ENCODE measurements around the gene ARHGEF7. TPM values are rescaled to one million over a fixed set of nuclear protein-coding genes. Genes with fewer than 3 reads are reported as not detected.

ARHGEF7 gene
- total RNA-seq, 2 experiments from 2014 or later: 39.5 to 51.3 TPM

DNA sequence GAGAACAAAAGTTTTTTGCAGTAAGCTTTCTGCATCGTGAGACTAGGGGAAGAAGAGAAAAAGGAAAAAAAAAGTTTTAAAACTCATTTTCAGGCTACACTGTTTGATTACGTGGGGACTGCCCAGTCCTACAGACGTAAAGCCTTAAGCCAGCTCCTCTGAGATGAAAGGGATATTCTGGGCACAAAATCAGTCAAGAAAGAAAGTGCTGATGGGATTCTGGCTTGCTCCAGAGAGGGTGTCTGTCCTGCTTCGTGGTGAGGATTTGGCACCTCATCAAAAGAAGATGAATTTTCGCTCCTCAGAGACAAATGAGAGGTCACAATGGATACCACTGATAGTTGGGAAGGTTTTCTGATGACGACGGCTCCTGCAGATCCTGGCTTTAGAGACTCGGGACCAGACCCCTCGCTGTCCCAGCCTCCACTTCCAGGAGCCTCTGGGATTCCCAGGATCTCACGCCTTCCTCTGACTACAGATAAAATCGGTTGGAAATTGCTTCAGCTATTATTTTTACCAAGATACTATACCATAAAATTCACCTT, 215.0 kb downstream of the ARHGEF7 start:
- no peak for TF ChIP-seq EZH2phosphoT487 (IDR thresholded peaks at IDR 0.05; ENCODE audit: borderline replicate concordance, low read depth, low read length)
- TF ChIP-seq, protein P1, sequence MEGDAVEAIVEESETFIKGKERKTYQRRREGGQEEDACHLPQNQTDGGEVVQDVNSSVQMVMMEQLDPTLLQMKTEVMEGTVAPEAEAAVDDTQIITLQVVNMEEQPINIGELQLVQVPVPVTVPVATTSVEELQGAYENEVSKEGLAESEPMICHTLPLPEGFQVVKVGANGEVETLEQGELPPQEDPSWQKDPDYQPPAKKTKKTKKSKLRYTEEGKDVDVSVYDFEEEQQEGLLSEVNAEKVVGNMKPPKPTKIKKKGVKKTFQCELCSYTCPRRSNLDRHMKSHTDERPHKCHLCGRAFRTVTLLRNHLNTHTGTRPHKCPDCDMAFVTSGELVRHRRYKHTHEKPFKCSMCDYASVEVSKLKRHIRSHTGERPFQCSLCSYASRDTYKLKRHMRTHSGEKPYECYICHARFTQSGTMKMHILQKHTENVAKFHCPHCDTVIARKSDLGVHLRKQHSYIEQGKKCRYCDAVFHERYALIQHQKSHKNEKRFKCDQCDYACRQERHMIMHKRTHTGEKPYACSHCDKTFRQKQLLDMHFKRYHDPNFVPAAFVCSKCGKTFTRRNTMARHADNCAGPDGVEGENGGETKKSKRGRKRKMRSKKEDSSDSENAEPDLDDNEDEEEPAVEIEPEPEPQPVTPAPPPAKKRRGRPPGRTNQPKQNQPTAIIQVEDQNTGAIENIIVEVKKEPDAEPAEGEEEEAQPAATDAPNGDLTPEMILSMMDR (conservative IDR thresholded peaks at IDR 0.05; ENCODE audit: low read length): no peak
- no peaks in the 10 kb centered on the region; the same call in 1 of the 2 replicates for H3K9me2 ChIP-seq (ENCODE audit: insufficient read depth, low read length)
- intact Hi-C loops (cut with micrococcal nuclease; ENCODE audit: unreplicated experiment): no loop called here
- no peaks in the 10 kb centered on the region for H3K79me2 ChIP-seq (ENCODE audit: insufficient read depth, low read depth, low read length)
- POLR2A ChIA-PET: no interaction called here
- no peak overlapping the region for H3K4me2 ChIP-seq (ENCODE audit: low read length)
- no peak overlapping the region for H3K4me3 ChIP-seq (ENCODE audit: low read depth, low read length, poor library complexity, severe bottlenecking)
- no peak overlapping the region for H2AFZ ChIP-seq (ENCODE audit: low read length)
- no peaks in the 10 kb centered on the region for H3K4me1 ChIP-seq (ENCODE audit: insufficient read depth, low read length, poor library complexity, severe bottlenecking)
- no peaks in the 10 kb centered on the region for H3K36me3 ChIP-seq (ENCODE audit: insufficient read depth, low read length)
- BruUV-seq (replicated peaks): no TSS peak
- no peak for DNase-seq (ENCODE audit: low spot score)
- no peak overlapping the region for H3K27ac ChIP-seq (ENCODE audit: low read depth, low read length, poor library complexity, severe bottlenecking)
- CTCF ChIA-PET (ENCODE audit: unreplicated experiment): no interaction called here
- no peaks in the 10 kb centered on the region for H4K20me1 ChIP-seq (ENCODE audit: insufficient read depth, low read length)
- H3K9me3 ChIP-seq (ENCODE audit: low read length): no peaks in the 10 kb centered on the region

DNA sequence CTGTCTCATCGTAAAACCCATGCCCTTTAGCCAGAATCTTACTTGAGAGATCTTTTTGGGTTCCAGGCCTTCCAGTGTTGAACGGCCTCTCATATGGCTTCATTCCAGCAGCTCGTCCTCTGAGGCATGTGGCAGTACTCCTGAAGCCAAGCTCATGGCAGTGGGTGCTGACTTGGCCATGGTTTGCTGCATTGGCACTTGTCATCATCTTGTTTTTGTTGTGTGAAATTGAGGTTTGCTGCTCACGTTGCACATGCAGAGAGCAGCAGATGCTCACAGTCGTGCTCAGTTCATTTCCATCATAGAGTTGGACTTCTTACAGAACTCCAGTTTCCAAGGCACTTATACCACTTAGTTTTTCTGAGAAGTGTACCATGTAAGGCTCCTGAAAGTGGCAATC, 220.2 kb downstream of the ARHGEF7 start:
- Histone ChIP-seq H3K9me2 (ENCODE audit: insufficient read depth, low read length) (no peaks in the 10 kb centered on the region; the same call in 1 of the 2 replicates), H3K4me3 (ENCODE audit: low read depth, low read length, poor library complexity, severe bottlenecking) (no peak overlapping the region), H3K36me3 (ENCODE audit: insufficient read depth, low read length) (no peaks in the 10 kb centered on the region), H2AFZ (ENCODE audit: low read length) (no peak overlapping the region), H3K4me2 (ENCODE audit: low read length) (no peak overlapping the region), H3K4me1 (ENCODE audit: insufficient read depth, low read length, poor library complexity, severe bottlenecking) (no peaks in the 10 kb centered on the region), H3K9me3 (ENCODE audit: low read length) (no peaks in the 10 kb centered on the region), H4K20me1 (ENCODE audit: insufficient read depth, low read length) (no peaks in the 10 kb centered on the region), H3K27ac (ENCODE audit: low read depth, low read length, poor library complexity, severe bottlenecking) (no peak overlapping the region), H3K79me2 (ENCODE audit: insufficient read depth, low read depth, low read length) (no peaks in the 10 kb centered on the region)
- BruUV-seq (replicated peaks): no TSS peak
- POLR2A ChIA-PET: no interaction called here
- intact Hi-C loops (cut with micrococcal nuclease; ENCODE audit: unreplicated experiment): no loop called here
- no peak for DNase-seq (ENCODE audit: low spot score)
- TF ChIP-seq EZH2phosphoT487 (IDR thresholded peaks at IDR 0.05; ENCODE audit: borderline replicate concordance, low read depth, low read length): no peak
- TF ChIP-seq, protein P1 (conservative IDR thresholded peaks at IDR 0.05; ENCODE audit: low read length): no peak
- CTCF ChIA-PET (ENCODE audit: unreplicated experiment): no interaction called here

DNA sequence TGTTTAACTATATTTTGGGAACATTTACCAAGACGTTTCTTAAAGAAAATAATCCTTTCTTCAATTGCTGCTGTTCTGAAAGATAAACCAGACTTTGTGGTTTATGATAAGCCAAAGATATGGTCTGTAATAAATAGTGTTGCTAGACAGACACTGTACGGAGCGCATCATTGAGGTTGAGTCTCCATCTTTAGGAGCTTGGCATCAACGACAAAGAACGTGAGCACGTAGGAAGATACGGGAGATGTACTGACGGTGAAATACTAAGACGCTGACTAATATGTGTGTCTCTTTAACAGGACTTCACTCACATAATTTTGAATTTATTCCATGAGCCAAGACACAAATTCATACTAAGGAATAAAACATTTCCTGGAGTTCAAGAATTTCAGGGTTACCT, 221.6 kb downstream of the ARHGEF7 start:
- H2AFZ ChIP-seq (ENCODE audit: low read length): no peak overlapping the region
- H3K4me2 ChIP-seq (ENCODE audit: low read length): no peak overlapping the region
- H4K20me1 ChIP-seq (ENCODE audit: insufficient read depth, low read length): no peaks in the 10 kb centered on the region
- H3K9me2 ChIP-seq (ENCODE audit: insufficient read depth, low read length): no peaks in the 10 kb centered on the region; the same call in 1 of the 2 replicates
- DNase-seq (ENCODE audit: low spot score): no peak
- no peaks in the 10 kb centered on the region for H3K9me3 ChIP-seq (ENCODE audit: low read length)
- no peak overlapping the region for H3K27ac ChIP-seq (ENCODE audit: low read depth, low read length, poor library complexity, severe bottlenecking)
- BruUV-seq (replicated peaks): no TSS peak
- TF ChIP-seq, protein P1 (conservative IDR thresholded peaks at IDR 0.05; ENCODE audit: low read length): no peak
- no peak for TF ChIP-seq EZH2phosphoT487 (IDR thresholded peaks at IDR 0.05; ENCODE audit: borderline replicate concordance, low read depth, low read length)
- no peaks in the 10 kb centered on the region for H3K36me3 ChIP-seq (ENCODE audit: insufficient read depth, low read length)
- ChIA-PET CTCF (ENCODE audit: unreplicated experiment) (no interaction called here), POLR2A (no interaction called here)
- no peak overlapping the region for H3K4me3 ChIP-seq (ENCODE audit: low read depth, low read length, poor library complexity, severe bottlenecking)
- H3K79me2 ChIP-seq (ENCODE audit: insufficient read depth, low read depth, low read length): no peaks in the 10 kb centered on the region
- H3K4me1 ChIP-seq (ENCODE audit: insufficient read depth, low read length, poor library complexity, severe bottlenecking): no peaks in the 10 kb centered on the region
- intact Hi-C loops (cut with micrococcal nuclease; ENCODE audit: unreplicated experiment): no loop called here
